Panc1 (cell line): ENCODE measurements around the gene MAPKAP1. TPM values are rescaled to one million over a fixed set of nuclear protein-coding genes. Genes with fewer than 3 reads are reported as not detected.

Experiments used
- ATAC-seq: fragments of 200-7000 bp; cut with Tn5 transposase; 2 replicates; pipeline ENCODE4 v1.9.1; 2020; ENCODE audit warnings: mild to moderate bottlenecking, moderate library complexity
- BruUV-seq: library from RNA; stranded (reverse); fragments of 400-500 nt; replicated peaks from 2 replicates; lab custom pipeline; 2021; lab: Mats Ljungman, UMichigan
- CTCF ChIA-PET: fragments of 300-600 bp; sonication (Branson Sonifier 250); formaldehyde crosslinking; loops from one replicate; lab custom pipeline; 2022; ENCODE audit warnings: antibody characterized with exemption; lab: Charles Lee
- POLR2A ChIA-PET: fragments of 300-600 bp; sonication (Branson Sonifier 250); formaldehyde crosslinking; loops from one replicate; lab custom pipeline; 2022; ENCODE audit warnings: antibody characterized with exemption; lab: Charles Lee
- DNase-seq: peaks from one replicate; pipeline ENCODE4 v3.0.0-alpha.2; 2010; ENCODE audit warnings: low read depth, low spot score
- H3K27ac ChIP-seq: 2 replicates; pipeline ENCODE4 v1.5.1; 2011; ENCODE audit warnings: mild to moderate bottlenecking, low read length, inconsistent platforms
- H3K27me3 ChIP-seq: fragments of 200-500 bp; sonication (Bioruptor generic); 2 replicates; pipeline ENCODE4 v1.6.0; 2014; ENCODE audit warnings: low read length, inconsistent platforms; ENCODE audit not compliant: control insufficient read depth, insufficient read depth
- H3K36me3 ChIP-seq: fragments of 200-500 bp; sonication (Bioruptor generic); 2 replicates; pipeline ENCODE4 v1.5.1; 2014; ENCODE audit warnings: inconsistent platforms, mild to moderate bottlenecking, low read length, moderate library complexity; ENCODE audit not compliant: control insufficient read depth, insufficient read depth
- H3K4me1 ChIP-seq: 2 replicates; pipeline ENCODE4 v1.5.1; 2011; ENCODE audit warnings: inconsistent platforms, mild to moderate bottlenecking, low read length, moderate library complexity; ENCODE audit not compliant: control insufficient read depth, insufficient read depth
- H3K4me3 ChIP-seq, 2 experiments: 2 replicates each; pipeline ENCODE4 v1.5.1; 2011 to 2012; ENCODE audit warnings: low read depth in 2 of 2, low read length in 2 of 2, mild to moderate bottlenecking in 2 of 2, inconsistent platforms in 1 of 2, moderate library complexity in 1 of 2
- H3K9me3 ChIP-seq: fragments of 200-500 bp; sonication (Bioruptor generic); 2 replicates; pipeline ENCODE4 v1.5.1; 2014; ENCODE audit warnings: low read depth, mild to moderate bottlenecking, inconsistent platforms, low read length, moderate library complexity; ENCODE audit not compliant: control insufficient read depth, insufficient read depth
- POLR2AphosphoS5 ChIP-seq: IDR thresholded peaks from 2 replicates; pipeline ENCODE4 v1.6.1; 2012; ENCODE audit warnings: mild to moderate bottlenecking, low read depth, low read length, moderate library complexity
- SIN3A ChIP-seq: IDR thresholded peaks from 2 replicates; pipeline ENCODE4 v1.6.1; 2012; ENCODE audit warnings: low read depth, mild to moderate bottlenecking, low read length, moderate library complexity, borderline replicate concordance; ENCODE audit not compliant: insufficient read depth
- TCF7L2 ChIP-seq: IDR thresholded peaks from 2 replicates; pipeline ENCODE4 v1.6.1; 2011; ENCODE audit warnings: mild to moderate bottlenecking, low read depth, low read length, inconsistent platforms
- in situ Hi-C: cut with HindIII; loops from 2 replicates; pipeline ENCODE4 v1.10.0; 2016; ENCODE audit warnings: low sequenced_read_pairs, low pct_unique_long_range_greater_than_20kb
- intact Hi-C: fragments of 100-400 bp; cut with micrococcal nuclease; formaldehyde crosslinking; loops from one replicate; pipeline ENCODE4 v1.10.0; 2022; ENCODE audit not compliant: unreplicated experiment
- total RNA-seq: library from RNA; stranded (reverse); gene quantifications from one replicate; pipeline ENCODE4 v1.2.1, GENCODE V29; 2021; ENCODE audit not compliant: unreplicated experiment
- TF ChIP-seq, protein P1 (sequence below), 2 experiments: IDR thresholded peaks; 2 replicates each; pipeline ENCODE4 v1.6.1; 2011 to 2012; ENCODE audit warnings: low read depth in 2 of 2, control low read depth in 1 of 2, low read length in 1 of 2, mild to moderate bottlenecking in 1 of 2, moderate library complexity in 1 of 2; ENCODE audit not compliant: insufficient read depth in 1 of 2
- TF ChIP-seq, protein P2 (sequence below): fragments of 450-650 bp; IDR thresholded peaks from 2 replicates; pipeline ENCODE4 v1.5.1; 2017; ENCODE audit warnings: mild to moderate bottlenecking

MAPKAP1 gene
- total RNA-seq, 1 experiment from 2014 or later = 72.7 TPM

DNA sequence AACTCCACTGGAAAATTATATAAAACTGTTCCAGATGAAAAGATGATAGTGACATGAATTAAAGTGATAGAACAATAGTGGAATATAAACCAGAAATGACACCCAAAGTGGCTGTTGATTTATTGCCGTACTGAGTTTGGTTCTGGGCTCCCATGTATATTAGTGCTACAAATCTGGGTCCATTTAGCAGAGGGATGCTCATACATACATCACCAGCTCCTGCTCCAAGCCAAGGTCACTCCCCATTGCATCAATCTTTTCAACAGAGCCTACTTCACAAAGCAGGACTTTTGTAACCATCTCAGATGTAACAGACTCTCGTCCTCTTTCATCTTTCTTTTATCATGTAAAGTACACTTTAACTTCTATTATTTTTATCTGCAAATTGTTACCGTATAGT lies 236.8 kb downstream of the MAPKAP1 start:
- no peaks in the 10 kb centered on the region for H3K36me3 ChIP-seq
- intact Hi-C loops (no loop called here), in situ Hi-C loops (no loop called here)
- DNase-seq (no peak), ATAC-seq (no peak)
- no peaks in the 10 kb centered on the region for H3K27me3 ChIP-seq
- CTCF ChIA-PET = no interaction called here
- POLR2A ChIA-PET = no interaction called here
- TF ChIP-seq SIN3A (no peak), POLR2AphosphoS5 (no peak), TCF7L2 (no peak)
- TF ChIP-seq, protein P1, sequence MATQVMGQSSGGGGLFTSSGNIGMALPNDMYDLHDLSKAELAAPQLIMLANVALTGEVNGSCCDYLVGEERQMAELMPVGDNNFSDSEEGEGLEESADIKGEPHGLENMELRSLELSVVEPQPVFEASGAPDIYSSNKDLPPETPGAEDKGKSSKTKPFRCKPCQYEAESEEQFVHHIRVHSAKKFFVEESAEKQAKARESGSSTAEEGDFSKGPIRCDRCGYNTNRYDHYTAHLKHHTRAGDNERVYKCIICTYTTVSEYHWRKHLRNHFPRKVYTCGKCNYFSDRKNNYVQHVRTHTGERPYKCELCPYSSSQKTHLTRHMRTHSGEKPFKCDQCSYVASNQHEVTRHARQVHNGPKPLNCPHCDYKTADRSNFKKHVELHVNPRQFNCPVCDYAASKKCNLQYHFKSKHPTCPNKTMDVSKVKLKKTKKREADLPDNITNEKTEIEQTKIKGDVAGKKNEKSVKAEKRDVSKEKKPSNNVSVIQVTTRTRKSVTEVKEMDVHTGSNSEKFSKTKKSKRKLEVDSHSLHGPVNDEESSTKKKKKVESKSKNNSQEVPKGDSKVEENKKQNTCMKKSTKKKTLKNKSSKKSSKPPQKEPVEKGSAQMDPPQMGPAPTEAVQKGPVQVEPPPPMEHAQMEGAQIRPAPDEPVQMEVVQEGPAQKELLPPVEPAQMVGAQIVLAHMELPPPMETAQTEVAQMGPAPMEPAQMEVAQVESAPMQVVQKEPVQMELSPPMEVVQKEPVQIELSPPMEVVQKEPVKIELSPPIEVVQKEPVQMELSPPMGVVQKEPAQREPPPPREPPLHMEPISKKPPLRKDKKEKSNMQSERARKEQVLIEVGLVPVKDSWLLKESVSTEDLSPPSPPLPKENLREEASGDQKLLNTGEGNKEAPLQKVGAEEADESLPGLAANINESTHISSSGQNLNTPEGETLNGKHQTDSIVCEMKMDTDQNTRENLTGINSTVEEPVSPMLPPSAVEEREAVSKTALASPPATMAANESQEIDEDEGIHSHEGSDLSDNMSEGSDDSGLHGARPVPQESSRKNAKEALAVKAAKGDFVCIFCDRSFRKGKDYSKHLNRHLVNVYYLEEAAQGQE (IDR thresholded peaks at IDR 0.05; ENCODE audit: insufficient read depth in 1 of 2, low read depth in 2 of 2, low read length in 1 of 2) = no peak
- TF ChIP-seq, protein P2, sequence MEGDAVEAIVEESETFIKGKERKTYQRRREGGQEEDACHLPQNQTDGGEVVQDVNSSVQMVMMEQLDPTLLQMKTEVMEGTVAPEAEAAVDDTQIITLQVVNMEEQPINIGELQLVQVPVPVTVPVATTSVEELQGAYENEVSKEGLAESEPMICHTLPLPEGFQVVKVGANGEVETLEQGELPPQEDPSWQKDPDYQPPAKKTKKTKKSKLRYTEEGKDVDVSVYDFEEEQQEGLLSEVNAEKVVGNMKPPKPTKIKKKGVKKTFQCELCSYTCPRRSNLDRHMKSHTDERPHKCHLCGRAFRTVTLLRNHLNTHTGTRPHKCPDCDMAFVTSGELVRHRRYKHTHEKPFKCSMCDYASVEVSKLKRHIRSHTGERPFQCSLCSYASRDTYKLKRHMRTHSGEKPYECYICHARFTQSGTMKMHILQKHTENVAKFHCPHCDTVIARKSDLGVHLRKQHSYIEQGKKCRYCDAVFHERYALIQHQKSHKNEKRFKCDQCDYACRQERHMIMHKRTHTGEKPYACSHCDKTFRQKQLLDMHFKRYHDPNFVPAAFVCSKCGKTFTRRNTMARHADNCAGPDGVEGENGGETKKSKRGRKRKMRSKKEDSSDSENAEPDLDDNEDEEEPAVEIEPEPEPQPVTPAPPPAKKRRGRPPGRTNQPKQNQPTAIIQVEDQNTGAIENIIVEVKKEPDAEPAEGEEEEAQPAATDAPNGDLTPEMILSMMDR = no peak
- no peaks in the 10 kb centered on the region; the same call in none of the 2 replicates for H3K4me1 ChIP-seq
- no peak overlapping the region for H3K4me3 ChIP-seq
- no peaks in the 10 kb centered on the region for H3K9me3 ChIP-seq
- no TSS peak for BruUV-seq
- no peak overlapping the region for H3K27ac ChIP-seq

DNA sequence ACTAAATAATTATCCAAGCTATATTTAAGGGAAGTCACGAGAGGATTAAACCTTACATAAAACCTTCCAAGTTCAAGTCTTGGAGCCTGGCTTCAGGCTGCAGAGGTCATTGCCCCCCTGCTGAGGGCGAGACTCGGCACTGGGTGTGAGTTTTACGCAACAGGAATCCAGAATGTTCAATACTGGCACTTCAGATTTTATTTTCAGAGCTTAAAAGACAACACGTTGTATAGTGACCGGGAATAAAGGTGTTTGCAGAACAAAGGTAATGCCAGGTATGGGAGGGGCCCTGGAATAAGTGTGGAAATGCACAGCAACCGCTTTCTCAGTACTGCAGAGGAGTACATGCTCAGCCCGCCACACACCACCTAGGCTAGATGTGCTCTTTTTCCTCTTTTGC lies 238.4 kb downstream of the MAPKAP1 start:
- no peak for ATAC-seq
- Histone ChIP-seq H3K4me1 (no peaks in the 10 kb centered on the region; the same call in none of the 2 replicates), H3K4me3 (no peak overlapping the region), H3K27me3 (no peaks in the 10 kb centered on the region), H3K9me3 (no peaks in the 10 kb centered on the region), H3K27ac (no peak overlapping the region), H3K36me3 (no peaks in the 10 kb centered on the region)
- TF ChIP-seq POLR2AphosphoS5 (no peak), SIN3A (no peak)
- TF ChIP-seq, protein P1 (IDR thresholded peaks at IDR 0.05; ENCODE audit: insufficient read depth in 1 of 2, low read depth in 2 of 2, low read length in 1 of 2) = no peak
- no TSS peak for BruUV-seq
- in situ Hi-C loops = no loop called here
- ChIA-PET POLR2A (no interaction called here), CTCF (no interaction called here)
- DNase-seq = no peak
- intact Hi-C loops = no loop called here
